Neural cell (in vitro differentiated cells): ENCODE data around the gene C13orf46.

Experiments used
- EZH2 ChIP-seq: fragments of 200-600, 300-800 bp; shearing (Covaris generic), sonication (generic); IDR thresholded peaks from 2 replicates; pipeline ENCODE4 v1.6.1; 2014; ENCODE audit warnings: antibody characterized with exemption, low read length, borderline replicate concordance, mild to moderate bottlenecking; ENCODE audit not compliant: insufficient read depth, poor library complexity, severe bottlenecking
- POLR2AphosphoS5 ChIP-seq: IDR thresholded peaks from 2 replicates; pipeline ENCODE4 v1.6.1; 2012
- TF ChIP-seq, protein P1 (sequence below): fragments of 450-650 bp; IDR thresholded peaks from 2 replicates; pipeline ENCODE4 v1.5.1; 2014; ENCODE audit warnings: antibody characterized with exemption, mild to moderate bottlenecking, moderate library complexity; ENCODE audit not compliant: poor library complexity, severe bottlenecking

DNA sequence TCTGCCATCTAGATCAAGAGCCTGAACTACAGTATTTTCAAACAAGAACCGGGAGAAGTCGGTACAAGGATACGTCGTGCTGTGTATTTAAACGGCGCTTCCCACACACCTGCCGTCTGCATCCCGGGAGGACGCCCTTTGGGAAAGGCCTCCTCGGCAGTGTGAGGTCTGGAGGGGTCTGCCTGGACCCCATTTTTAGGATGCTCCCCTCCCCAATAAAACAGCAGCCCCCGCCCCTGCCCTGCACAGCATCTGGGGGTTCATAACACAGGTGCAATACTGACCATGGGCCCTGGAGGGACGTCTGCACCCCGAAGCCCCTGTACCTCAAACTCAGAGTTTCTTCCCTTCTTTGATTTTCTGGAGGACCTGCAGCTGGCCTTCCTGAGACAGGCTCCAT is 4.1 kb upstream of the C13orf46 start:
- TF ChIP-seq, protein P1, sequence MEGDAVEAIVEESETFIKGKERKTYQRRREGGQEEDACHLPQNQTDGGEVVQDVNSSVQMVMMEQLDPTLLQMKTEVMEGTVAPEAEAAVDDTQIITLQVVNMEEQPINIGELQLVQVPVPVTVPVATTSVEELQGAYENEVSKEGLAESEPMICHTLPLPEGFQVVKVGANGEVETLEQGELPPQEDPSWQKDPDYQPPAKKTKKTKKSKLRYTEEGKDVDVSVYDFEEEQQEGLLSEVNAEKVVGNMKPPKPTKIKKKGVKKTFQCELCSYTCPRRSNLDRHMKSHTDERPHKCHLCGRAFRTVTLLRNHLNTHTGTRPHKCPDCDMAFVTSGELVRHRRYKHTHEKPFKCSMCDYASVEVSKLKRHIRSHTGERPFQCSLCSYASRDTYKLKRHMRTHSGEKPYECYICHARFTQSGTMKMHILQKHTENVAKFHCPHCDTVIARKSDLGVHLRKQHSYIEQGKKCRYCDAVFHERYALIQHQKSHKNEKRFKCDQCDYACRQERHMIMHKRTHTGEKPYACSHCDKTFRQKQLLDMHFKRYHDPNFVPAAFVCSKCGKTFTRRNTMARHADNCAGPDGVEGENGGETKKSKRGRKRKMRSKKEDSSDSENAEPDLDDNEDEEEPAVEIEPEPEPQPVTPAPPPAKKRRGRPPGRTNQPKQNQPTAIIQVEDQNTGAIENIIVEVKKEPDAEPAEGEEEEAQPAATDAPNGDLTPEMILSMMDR = no peak
- TF ChIP-seq EZH2 (no peak), POLR2AphosphoS5 (no peak)
